Liver (tissue), 9 donors: ENCODE measurements around the gene SLC47A2. TPM values are rescaled to one million over a fixed set of nuclear protein-coding genes. Genes with fewer than 3 reads are reported as not detected.

Experiments
- DNase-seq: peaks from one replicate; pipeline ENCODE4 v3.0.0-alpha.2; 2017; ENCODE audit warnings: low spot score
- H3K27ac ChIP-seq, 2 donors: one replicate each; pipeline ENCODE4 v1.7.0; 2013; ENCODE audit warnings: inconsistent platforms in 2 of 2, low read length in 2 of 2, control low read depth in 1 of 2, low read depth in 1 of 2, mild to moderate bottlenecking in 1 of 2
- H3K27me3 ChIP-seq, 4 donors: one replicate each; pipeline versions ENCODE4 v1.6.1 to v1.7.0; 2013; ENCODE audit warnings: low read length in 3 of 4, inconsistent platforms in 1 of 4, mild to moderate bottlenecking in 1 of 4, moderate library complexity in 1 of 4; ENCODE audit not compliant: control insufficient read depth in 4 of 4, insufficient read depth in 4 of 4
- H3K36me3 ChIP-seq, 4 donors: one replicate each; pipeline versions ENCODE4 v1.6.1 to v1.7.0; 2013; ENCODE audit warnings: low read length in 3 of 4, mild to moderate bottlenecking in 3 of 4, low read depth in 1 of 4, moderate library complexity in 1 of 4; ENCODE audit not compliant: control insufficient read depth in 4 of 4, insufficient read depth in 3 of 4
- H3K4me1 ChIP-seq, 4 donors: one replicate each; pipeline versions ENCODE4 v1.6.1 to v1.7.0; 2013; ENCODE audit warnings: low read length in 3 of 4, mild to moderate bottlenecking in 3 of 4, moderate library complexity in 1 of 4; ENCODE audit not compliant: control insufficient read depth in 4 of 4, insufficient read depth in 4 of 4
- H3K4me3 ChIP-seq, 3 donors: one replicate each; pipeline versions ENCODE4 v1.6.1 to v1.7.0; 2013; ENCODE audit warnings: low read length in 3 of 3, control low read depth in 1 of 3, low read depth in 1 of 3, mild to moderate bottlenecking in 1 of 3
- H3K9ac ChIP-seq, 2 donors: one replicate each; pipeline ENCODE4 v1.7.0; 2013; ENCODE audit warnings: low read length in 2 of 2, mild to moderate bottlenecking in 2 of 2, moderate library complexity in 2 of 2, control low read depth in 1 of 2, low read depth in 1 of 2
- H3K9me3 ChIP-seq, 4 donors: one replicate each; pipeline versions ENCODE4 v1.6.1 to v1.7.0; 2013; ENCODE audit warnings: low read length in 3 of 4; ENCODE audit not compliant: control insufficient read depth in 4 of 4
- ATF3 ChIP-seq: IDR thresholded peaks from 2 replicates; pipeline ENCODE4 v1.6.1; 2016; ENCODE audit warnings: antibody characterized with exemption
- CTCF ChIP-seq: fragments of 150-350 bp; IDR thresholded peaks from 2 replicates; pipeline ENCODE4 v1.5.1; 2017; ENCODE audit warnings: improper control_type of control experiment, low read depth, low read length; ENCODE audit not compliant: missing input control
- EGR1 ChIP-seq, 2 donors: IDR thresholded peaks; 2 replicates each; pipeline ENCODE4 v1.6.1; 2016 to 2018; ENCODE audit warnings: antibody characterized with exemption in 2 of 2, low read depth in 2 of 2
- FOXA2 ChIP-seq: IDR thresholded peaks from 2 replicates; pipeline ENCODE4 v1.6.1; 2016; ENCODE audit warnings: antibody characterized with exemption
- GABPA ChIP-seq, 2 donors: IDR thresholded peaks in 1 of 2; conservative IDR thresholded peaks in 1 of 2; 2 replicates each; pipeline ENCODE4 v1.6.1; 2016; ENCODE audit warnings: antibody characterized with exemption in 2 of 2, mild to moderate bottlenecking in 1 of 2, moderate library complexity in 1 of 2
- HNF4A ChIP-seq, 2 donors: conservative IDR thresholded peaks; 2 replicates each; pipeline ENCODE4 v1.6.1; 2016; ENCODE audit warnings: antibody characterized with exemption in 2 of 2, mild to moderate bottlenecking in 2 of 2
- JUND ChIP-seq, 2 donors: IDR thresholded peaks; 2 replicates each; pipeline ENCODE4 v1.6.1; 2016; ENCODE audit warnings: antibody characterized with exemption in 2 of 2
- MAX ChIP-seq: IDR thresholded peaks from 2 replicates; pipeline ENCODE4 v1.6.1; 2016; ENCODE audit warnings: antibody characterized with exemption
- NR2F2 ChIP-seq: IDR thresholded peaks from 2 replicates; pipeline ENCODE4 v1.6.1; 2016; ENCODE audit warnings: antibody characterized with exemption
- RAD21 ChIP-seq, 2 donors: IDR thresholded peaks; 2 replicates each; pipeline ENCODE4 v1.6.1; 2016; ENCODE audit warnings: antibody characterized with exemption in 2 of 2, mild to moderate bottlenecking in 2 of 2
- REST ChIP-seq: IDR thresholded peaks from 2 replicates; pipeline ENCODE4 v1.6.1; 2016; ENCODE audit warnings: antibody characterized with exemption, mild to moderate bottlenecking
- RXRA ChIP-seq, 2 donors: IDR thresholded peaks; 2 replicates each; pipeline ENCODE4 v1.6.1; 2017 to 2018; ENCODE audit warnings: antibody characterized with exemption in 2 of 2, mild to moderate bottlenecking in 1 of 2
- SP1 ChIP-seq: IDR thresholded peaks from 2 replicates; pipeline ENCODE4 v1.6.1; 2018; ENCODE audit warnings: antibody characterized with exemption, mild to moderate bottlenecking
- TAF1 ChIP-seq: conservative IDR thresholded peaks from 2 replicates; pipeline ENCODE4 v1.6.1; 2016; ENCODE audit warnings: antibody characterized with exemption, mild to moderate bottlenecking
- YY1 ChIP-seq: IDR thresholded peaks from 2 replicates; pipeline ENCODE4 v1.6.1; 2016; ENCODE audit warnings: antibody characterized with exemption, mild to moderate bottlenecking
- ZBTB33 ChIP-seq: IDR thresholded peaks from 2 replicates; pipeline ENCODE4 v1.6.1; 2016; ENCODE audit warnings: antibody characterized with exemption
- WGBS: extraction: QIAGEN DNeasy Blood & Tissue Kit; methylation state at CpG from one replicate; pipeline ENCODE4 v1.1.7; 2013; 5-methylcytosine and 5-hydroxymethylcytosine counted together
- polyA plus RNA-seq, 2 donors: library from polyadenylated mRNA; stranded (reverse) in 1 of 2; unstranded in 1 of 2; fragments of 200-250 nt in 1 of 2; fragments of >200 nt in 1 of 2; fragmentation: Nextera tagmentation in 1 of 2; extraction: Ambion mirVana in 1 of 2; gene quantifications; one replicate each; pipeline versions ENCODE4 v1.2.1 to v1.2.3, GENCODE V29; 2013 to 2015
- total RNA-seq, 2 donors: library from RNA; depleted of rRNA; stranded (reverse); fragments of >200 nt; gene quantifications; one replicate each; pipeline ENCODE4 v1.2.3, GENCODE V29; 2014
- donor health status: healthy.
- donor health status: healthy.
- donor health status: healthy.
- donor health status: healthy.
- donor health status: healthy.

Gene SLC47A2
- total and polyA plus RNA-seq, 4 donors, result 0.08 TPM; not detected in 3

GRCh38 chr17:19659366-19660177 is 56.8 kb downstream of the SLC47A2 start:
- 52% methylated on average over 7 of the region's 7 CpGs for WGBS
- peaks cover 9 to 81% (median 60%) of the 10 kb centered on the region in 4 donors for H3K4me1 ChIP-seq
- H3K27ac ChIP-seq, result peak overlapping the region; percentile 70 to 82
- no peak overlapping the region for H3K9ac ChIP-seq
- no peaks in the 10 kb centered on the region for H3K9me3 ChIP-seq
- H3K27me3 ChIP-seq, result no peaks in the 10 kb centered on the region
- peaks cover 4 to 37% (median 21%) of the 10 kb centered on the region in 4 donors for H3K36me3 ChIP-seq
- no peak overlapping the region for H3K4me3 ChIP-seq
- TF ChIP-seq RAD21 (IDR thresholded peaks at IDR 0.05) (no peak), ATF3 (peak; percentile 80), JUND (IDR thresholded peaks at IDR 0.05) (peak in 1 of 2 donors; percentile 17), HNF4A (conservative IDR thresholded peaks at IDR 0.05) (peak; percentile 52 to 53), SP1 (no peak), RXRA (IDR thresholded peaks at IDR 0.05) (peak; percentile 25 to 46)
- no peak for DNase-seq

- no peak overlapping the region for H3K9ac ChIP-seq
- H3K27me3 ChIP-seq, result no peaks in the 10 kb centered on the region
- no peaks in the 10 kb centered on the region for H3K9me3 ChIP-seq
- peak overlapping the region in 1 of 2 donors; percentile 61 for H3K27ac ChIP-seq
- DNase-seq, result no peak
- H3K4me1 ChIP-seq, result peaks cover 8 to 87% (median 74%) of the 10 kb centered on the region in 4 donors
- no peak overlapping the region for H3K4me3 ChIP-seq
- WGBS, result 43% methylated on average over 4 of the region's 4 CpGs
- H3K36me3 ChIP-seq, result peaks cover under 1 to 19% (median 6%) of the 10 kb centered on the region in 4 donors
- TF ChIP-seq SP1, result no peak
- TF ChIP-seq YY1, result peak; percentile 75
- TF ChIP-seq HNF4A (conservative IDR thresholded peaks at IDR 0.05), result peak; percentile 56 to 84
- TF ChIP-seq RAD21 (IDR thresholded peaks at IDR 0.05), result peak in 1 of 2 donors; percentile 19
- peak in 1 of 2 donors; percentile 54 for TF ChIP-seq RXRA (IDR thresholded peaks at IDR 0.05)
- TF ChIP-seq MAX, result peak; percentile 42
These were observed 59.4 kb downstream of the SLC47A2 start for GRCh38 chr17:19656851-19657581.

GRCh38 chr17:19656336-19656735 is 60.0 kb downstream of the SLC47A2 start:
- Histone ChIP-seq H3K27ac (peak overlapping the region; percentile 20 to 61), H3K27me3 (no peaks in the 10 kb centered on the region), H3K36me3 (peaks cover 0 to 17% (median 6%) of the 10 kb centered on the region in 4 donors), H3K9me3 (no peaks in the 10 kb centered on the region), H3K4me3 (no peak overlapping the region), H3K9ac (no peak overlapping the region), H3K4me1 (peaks cover 10 to 92% (median 77%) of the 10 kb centered on the region in 4 donors)
- no peak for DNase-seq
- WGBS, result 37% methylated on average over 4 of the region's 4 CpGs
- TF ChIP-seq CTCF (no peak), TAF1 (no peak), REST (peak; percentile 14), EGR1 (IDR thresholded peaks at IDR 0.05; ENCODE audit: low read depth in 2 of 2) (no peak), ZBTB33 (peak; percentile 35), RAD21 (IDR thresholded peaks at IDR 0.05) (peak; percentile 21 to 31), GABPA (IDR thresholded peaks at IDR 0.05 in 1 of 2, conservative IDR thresholded peaks at IDR 0.05 in 1 of 2) (no peak), ATF3 (no peak), JUND (IDR thresholded peaks at IDR 0.05) (peak in 1 of 2 donors; percentile 64), SP1 (peak; percentile 68), RXRA (IDR thresholded peaks at IDR 0.05) (peak; percentile 87 to 89), HNF4A (conservative IDR thresholded peaks at IDR 0.05) (peak; percentile 98 to 99), FOXA2 (peak; percentile 47), NR2F2 (peak; percentile 87)
